Esophagus muscularis mucosa (tissue), 4 donors: ENCODE data around the gene ETV6. TPM values are rescaled to one million over a fixed set of nuclear protein-coding genes. Genes with fewer than 3 reads are reported as not detected.

Experiments used
- DNase-seq: peaks from one replicate; pipeline ENCODE4 v3.0.0-alpha.2; 2017; ENCODE audit errors: extremely low spot score
- H3K27ac ChIP-seq, 4 donors: fragments of 200-600 bp; sonication (generic); replicated peaks in 1 of 4; 1 replicate in 3 of 4; 2 replicates in 1 of 4; pipeline ENCODE4 v1.5.1; 2016 to 2019; ENCODE audit warnings: mild to moderate bottlenecking in 1 of 4
- H3K27me3 ChIP-seq, 4 donors: fragments of 200-600 bp; sonication (generic); one replicate each; pipeline versions ENCODE4 v1.5.1 to v1.6.0; 2016 to 2019
- H3K36me3 ChIP-seq, 4 donors: fragments of 200-600 bp; sonication (generic); one replicate each; pipeline ENCODE4 v1.5.1; 2016 to 2019
- H3K4me1 ChIP-seq, 4 donors: fragments of 200-600 bp; sonication (generic); one replicate each; pipeline ENCODE4 v1.5.1; 2016 to 2019
- H3K4me3 ChIP-seq, 4 donors: fragments of 200-600 bp; sonication (generic); 1 replicate in 2 of 4; 2 replicates in 2 of 4; pipeline ENCODE4 v1.5.1; 2016 to 2019; ENCODE audit warnings: mild to moderate bottlenecking in 4 of 4, moderate library complexity in 1 of 4
- H3K9me3 ChIP-seq, 4 donors: fragments of 200-600 bp; sonication (generic); 1 replicate in 3 of 4; 2 replicates in 1 of 4; pipeline ENCODE4 v1.5.1; 2016 to 2019
- EP300 ChIP-seq: sonication (generic); formaldehyde crosslinking; IDR thresholded peaks from one replicate; pipeline ENCODE4 v1.6.1; 2017; ENCODE audit warnings: antibody characterized with exemption
- POLR2A ChIP-seq: fragments of 450-650 bp; IDR thresholded peaks from one replicate; pipeline ENCODE4 v1.6.1; 2017; ENCODE audit warnings: antibody characterized with exemption, moderate library complexity, mild to moderate bottlenecking, low read depth
- POLR2AphosphoS5 ChIP-seq, 2 donors: sonication (generic); formaldehyde crosslinking; IDR thresholded peaks; one replicate each; pipeline ENCODE4 v1.6.1; 2017; ENCODE audit warnings: antibody characterized with exemption in 2 of 2
- whole genome bisulfite sequencing: methylation state at CpG from one replicate; pipeline ENCODE4 v1.1.5; 2018; 5-methylcytosine and 5-hydroxymethylcytosine counted together
- intact Hi-C: fragments of 100-400 bp; cut with DNase I; formaldehyde crosslinking; loops from one replicate; pipeline ENCODE4 v1.15.1; 2023
- total RNA-seq, 4 donors: library from RNA; depleted of rRNA; stranded (reverse); fragments of >200 nt; gene quantifications; one replicate each; pipeline versions ENCODE4 v1.1.0 to v1.2.1, GENCODE V29; 2016
- TF ChIP-seq, protein P1 (sequence below), 3 experiments: fragments of 200-600 bp in 2 of 3; fragments of 450-650 bp in 1 of 3; sonication (generic) in 2 of 3; IDR thresholded peaks; one replicate each; pipeline ENCODE4 v1.5.1; 2017 to 2019; ENCODE audit warnings: antibody characterized with exemption in 3 of 3, mild to moderate bottlenecking in 2 of 3, moderate library complexity in 1 of 3

ETV6 gene
- total RNA-seq, 4 donors from 2014 or later: 22.4 to 29.6 (median 25.3) TPM

DNA sequence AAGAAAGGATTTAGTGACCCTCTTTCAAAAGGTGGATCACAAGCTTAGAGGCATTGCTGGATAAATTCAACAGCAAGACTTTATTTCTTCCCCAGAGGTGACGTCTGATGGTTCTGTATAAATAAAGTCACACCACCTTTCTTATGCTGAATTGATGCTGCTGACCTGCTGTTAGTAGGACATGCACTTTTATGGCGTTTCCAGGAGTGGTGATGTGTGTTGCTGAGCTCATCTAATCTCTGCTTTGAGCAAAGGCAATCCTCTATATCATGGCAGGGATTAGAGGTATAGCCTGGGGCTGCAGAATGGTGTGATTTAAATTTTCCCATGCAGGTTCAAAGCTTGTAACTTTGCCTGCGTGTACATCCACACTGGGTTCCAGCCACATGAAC is 94.9 kb downstream of the ETV6 start:
- no peaks in the 10 kb centered on the region for H3K9me3 ChIP-seq
- peaks cover 8 to 93% (median 78%) of the 10 kb centered on the region in 4 donors for H3K4me1 ChIP-seq
- no peak for DNase-seq
- H3K4me3 ChIP-seq: no peak overlapping the region
- H3K36me3 ChIP-seq: no peaks in the 10 kb centered on the region
- peak in 1 of 2 donors; percentile 37 for TF ChIP-seq POLR2AphosphoS5 (IDR thresholded peaks at IDR 0.05)
- TF ChIP-seq POLR2A: no peak
- intact Hi-C loops: no loop called here
- no peaks in the 10 kb centered on the region for H3K27me3 ChIP-seq
- WGBS: 62% methylated on average over 3 of the region's 3 CpGs
- peak overlapping the region; percentile 61 to 73 (median 64) for H3K27ac ChIP-seq

- intact Hi-C loops: no loop called here
- Histone ChIP-seq H3K36me3 (no peaks in the 10 kb centered on the region), H3K4me1 (peaks cover 8 to 93% (median 75%) of the 10 kb centered on the region in 4 donors), H3K9me3 (no peaks in the 10 kb centered on the region), H3K27me3 (no peaks in the 10 kb centered on the region), H3K4me3 (no peak overlapping the region), H3K27ac (peak overlapping the region; percentile 56 to 73 (median 63))
- no peak for DNase-seq
- 85% methylated on average over 6 of the region's 6 CpGs for WGBS
- TF ChIP-seq EP300 (no peak), POLR2AphosphoS5 (IDR thresholded peaks at IDR 0.05) (no peak), POLR2A (no peak)
- TF ChIP-seq, protein P1, sequence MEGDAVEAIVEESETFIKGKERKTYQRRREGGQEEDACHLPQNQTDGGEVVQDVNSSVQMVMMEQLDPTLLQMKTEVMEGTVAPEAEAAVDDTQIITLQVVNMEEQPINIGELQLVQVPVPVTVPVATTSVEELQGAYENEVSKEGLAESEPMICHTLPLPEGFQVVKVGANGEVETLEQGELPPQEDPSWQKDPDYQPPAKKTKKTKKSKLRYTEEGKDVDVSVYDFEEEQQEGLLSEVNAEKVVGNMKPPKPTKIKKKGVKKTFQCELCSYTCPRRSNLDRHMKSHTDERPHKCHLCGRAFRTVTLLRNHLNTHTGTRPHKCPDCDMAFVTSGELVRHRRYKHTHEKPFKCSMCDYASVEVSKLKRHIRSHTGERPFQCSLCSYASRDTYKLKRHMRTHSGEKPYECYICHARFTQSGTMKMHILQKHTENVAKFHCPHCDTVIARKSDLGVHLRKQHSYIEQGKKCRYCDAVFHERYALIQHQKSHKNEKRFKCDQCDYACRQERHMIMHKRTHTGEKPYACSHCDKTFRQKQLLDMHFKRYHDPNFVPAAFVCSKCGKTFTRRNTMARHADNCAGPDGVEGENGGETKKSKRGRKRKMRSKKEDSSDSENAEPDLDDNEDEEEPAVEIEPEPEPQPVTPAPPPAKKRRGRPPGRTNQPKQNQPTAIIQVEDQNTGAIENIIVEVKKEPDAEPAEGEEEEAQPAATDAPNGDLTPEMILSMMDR (IDR thresholded peaks at IDR 0.05): no peak
Measured at GRCh38 chr12:11745113-11745512, 95.6 kb downstream of the ETV6 start.

GRCh38 chr12:11746024-11746771 is 96.7 kb downstream of the ETV6 start:
- Histone ChIP-seq H3K36me3 (no peaks in the 10 kb centered on the region), H3K4me1 (peaks cover 6 to 88% (median 71%) of the 10 kb centered on the region in 4 donors), H3K4me3 (no peak overlapping the region), H3K27me3 (no peaks in the 10 kb centered on the region), H3K27ac (peak overlapping the region; percentile 39 to 73 (median 60)), H3K9me3 (no peaks in the 10 kb centered on the region)
- TF ChIP-seq POLR2AphosphoS5 (IDR thresholded peaks at IDR 0.05) (no peak), POLR2A (no peak), EP300 (no peak)
- TF ChIP-seq, protein P1 (IDR thresholded peaks at IDR 0.05): no peak
- 64% methylated on average over 8 of the region's 8 CpGs for WGBS
- intact Hi-C loops: no loop called here
- DNase-seq: no peak

DNA sequence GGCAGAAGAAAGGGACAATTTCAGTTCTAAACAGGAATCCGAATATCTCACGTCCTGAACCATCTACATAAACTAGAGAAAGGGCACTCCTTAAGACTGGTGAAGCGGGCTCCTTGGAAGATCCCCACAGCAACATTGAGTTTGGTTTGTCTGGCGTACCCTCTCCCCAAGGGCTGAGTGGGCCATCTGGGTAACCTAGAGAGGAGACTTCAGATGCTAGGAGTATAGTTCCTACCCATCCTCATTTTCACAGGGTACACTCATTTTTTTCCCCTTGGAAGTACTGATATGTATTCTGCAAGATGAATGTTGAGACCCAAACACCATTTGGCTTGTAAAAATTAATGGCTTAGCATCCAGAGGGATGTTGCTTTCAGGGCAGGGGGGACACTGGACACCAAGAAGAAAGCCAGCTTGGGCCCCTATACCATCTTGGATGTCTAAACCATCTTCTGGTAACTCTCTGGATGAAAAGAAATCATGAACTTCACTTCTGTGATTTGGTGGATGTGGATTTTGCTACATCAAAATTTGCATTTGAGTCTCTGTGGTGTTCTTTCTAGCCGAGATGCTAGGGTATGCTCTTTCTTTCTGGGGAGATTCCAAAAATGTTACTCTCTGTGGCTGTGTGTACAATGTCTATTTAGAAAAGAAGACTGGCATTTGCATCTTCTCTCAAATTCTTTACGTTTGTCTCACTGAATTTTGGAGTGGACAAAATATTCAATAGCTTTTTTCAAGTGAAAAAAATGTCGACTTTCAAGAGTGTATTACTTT is 97.7 kb downstream of the ETV6 start:
- H3K27me3 ChIP-seq: no peaks in the 10 kb centered on the region
- H3K9me3 ChIP-seq: no peaks in the 10 kb centered on the region
- DNase-seq: no peak
- TF ChIP-seq POLR2AphosphoS5 (IDR thresholded peaks at IDR 0.05) (no peak), POLR2A (no peak), EP300 (no peak)
- TF ChIP-seq, protein P1 (IDR thresholded peaks at IDR 0.05): no peak
- peaks cover 3 to 80% (median 64%) of the 10 kb centered on the region in 4 donors for H3K4me1 ChIP-seq
- H3K4me3 ChIP-seq: no peak overlapping the region
- 87% methylated on average over 7 of the region's 7 CpGs for WGBS
- intact Hi-C loops: no loop called here
- H3K36me3 ChIP-seq: no peaks in the 10 kb centered on the region
- H3K27ac ChIP-seq: peak overlapping the region; percentile 11 to 65 (median 37)

- Histone ChIP-seq H3K27me3 (no peaks in the 10 kb centered on the region), H3K4me3 (no peak overlapping the region), H3K4me1 (peaks cover 3 to 82% (median 64%) of the 10 kb centered on the region in 4 donors), H3K36me3 (no peaks in the 10 kb centered on the region), H3K9me3 (no peaks in the 10 kb centered on the region), H3K27ac (peak overlapping the region in 2 of 4 donors; percentile 33 to 53)
- intact Hi-C loops: no loop called here
- no peak for DNase-seq
- WGBS: 77% methylated on average over 3 of the region's 3 CpGs
- TF ChIP-seq POLR2A: no peak
- no peak for TF ChIP-seq EP300
- TF ChIP-seq, protein P1 (IDR thresholded peaks at IDR 0.05): no peak
- no peak for TF ChIP-seq POLR2AphosphoS5 (IDR thresholded peaks at IDR 0.05)
Measured at GRCh38 chr12:11747969-11748368, 98.5 kb downstream of the ETV6 start.
